NK-92 treated with Interleukin-12 subunit alpha and Interleukin-12 subunit beta, amount 100 ng/mL, for 24 hours (cell line): ENCODE results near the gene TRIP13.
A peak's percentile ranks its signal among the peaks of the same experiment; 100 is the strongest.
"Not testable (repeated sequence)": the region's sequence is repeated elsewhere in the genome, so short reads cannot be mapped to it uniquely, and the experiment has no call there.

Experiments
- DNase-seq: peaks from one replicate; lab custom pipeline; 2025; lab: John Stamatoyannopoulos, UW

TRIP13 gene

DNA sequence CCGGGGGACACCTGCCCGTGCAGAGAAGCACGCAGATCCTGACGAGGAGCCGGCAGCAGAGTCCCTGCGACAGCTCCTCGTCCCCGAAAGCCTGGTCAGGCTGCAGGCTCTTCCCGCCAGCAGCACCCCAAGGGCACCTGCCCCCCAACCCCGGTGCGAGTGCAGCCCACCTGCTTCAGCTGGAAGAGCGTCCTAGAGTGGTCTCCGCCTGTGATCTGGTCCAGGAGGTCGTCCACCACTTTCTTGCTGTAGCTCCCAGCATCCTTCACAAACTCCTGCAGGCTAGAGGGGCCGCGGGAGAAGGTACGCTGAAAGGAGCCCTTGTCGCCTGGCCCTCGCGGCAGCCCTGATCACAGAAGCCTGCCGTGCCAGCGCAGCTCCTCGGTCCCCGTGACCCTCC is 16.8 kb upstream of the TRIP13 start:
- no peak for DNase-seq

DNA sequence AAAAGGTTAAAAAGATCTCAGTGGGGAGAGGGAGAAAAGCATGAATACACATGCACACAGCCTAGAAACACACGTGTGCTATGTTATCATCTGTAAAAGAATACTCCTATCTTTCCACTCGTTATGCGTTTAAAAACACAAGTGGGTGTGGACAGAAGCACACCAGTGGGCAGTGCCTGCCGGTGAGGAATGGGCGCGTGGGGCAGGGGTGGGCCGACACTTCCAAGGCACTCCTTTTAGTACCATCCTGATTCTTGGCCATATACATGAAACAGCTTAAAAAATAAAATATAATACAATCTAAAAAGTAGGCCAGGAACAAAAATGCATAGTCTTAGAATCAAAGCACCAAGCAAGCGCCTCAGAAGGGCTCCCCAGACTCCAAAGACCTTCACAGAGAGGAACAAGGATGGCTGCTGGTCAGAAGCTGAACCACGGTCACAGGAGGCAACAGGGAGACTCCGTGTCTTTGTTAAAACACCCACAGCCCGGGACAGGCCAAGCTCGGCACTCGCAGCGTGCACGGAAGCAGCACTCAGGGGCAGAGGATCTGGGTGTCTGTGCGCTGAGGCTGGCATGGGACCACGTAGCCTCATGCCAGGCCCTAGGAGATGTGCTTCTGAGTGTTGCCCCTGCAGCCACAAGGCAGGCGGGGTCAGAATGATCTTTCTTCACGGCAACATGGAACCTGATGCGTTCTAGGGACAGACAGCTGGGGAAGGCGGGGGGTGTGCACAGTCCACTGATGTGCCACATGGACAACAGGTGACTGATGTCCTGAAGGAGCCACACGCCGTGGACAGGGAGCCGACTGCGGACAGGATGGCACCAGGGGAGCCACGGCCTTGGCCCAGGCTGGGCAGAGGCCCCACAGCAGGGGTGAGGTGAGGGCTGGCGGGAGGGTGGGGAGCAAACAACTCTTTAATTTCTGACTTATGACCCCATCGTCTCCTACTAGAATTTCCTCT is 16.0 kb upstream of the TRIP13 start:
- no peak for DNase-seq

DNA sequence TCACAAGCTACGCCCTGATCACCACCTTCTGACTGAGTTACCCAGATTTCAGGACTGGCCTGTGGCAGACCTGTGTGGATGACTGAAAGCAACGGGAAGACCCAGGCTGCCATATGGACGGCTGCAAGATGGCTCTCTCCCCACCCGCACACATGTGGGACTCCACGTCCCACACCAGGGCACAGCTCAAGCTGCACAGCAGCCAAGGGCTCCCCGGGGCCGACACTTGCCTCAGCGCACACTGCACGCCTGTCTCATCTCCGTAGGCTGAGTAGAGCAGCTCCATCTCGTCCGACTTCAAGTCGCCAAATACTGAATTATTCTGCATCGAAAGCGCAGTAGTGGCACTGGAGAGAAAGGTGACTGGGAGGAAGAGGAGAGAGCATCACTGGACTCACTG is 14.6 kb upstream of the TRIP13 start:
- DNase-seq, result no peak

DNA sequence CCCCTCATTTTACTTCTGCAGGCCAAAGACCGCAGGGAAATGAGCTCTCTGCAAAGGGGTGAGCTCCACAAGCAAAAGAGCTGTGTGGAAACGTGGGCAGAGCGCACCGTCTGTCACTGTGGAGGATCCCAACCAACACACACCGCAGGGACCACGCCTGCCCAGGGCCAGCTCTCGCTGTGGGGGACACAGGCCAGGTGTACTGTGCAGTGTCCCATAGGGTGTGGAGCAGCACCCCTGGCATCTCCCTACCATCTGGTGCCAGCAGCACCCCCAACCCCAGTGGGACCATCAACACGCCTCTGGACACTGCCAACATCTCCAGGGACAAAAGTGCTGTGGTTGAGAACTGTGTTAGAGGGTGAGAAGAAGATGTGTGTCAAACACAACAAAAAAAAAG is 14.0 kb upstream of the TRIP13 start:
- DNase-seq, result not testable (repeated sequence)

DNA sequence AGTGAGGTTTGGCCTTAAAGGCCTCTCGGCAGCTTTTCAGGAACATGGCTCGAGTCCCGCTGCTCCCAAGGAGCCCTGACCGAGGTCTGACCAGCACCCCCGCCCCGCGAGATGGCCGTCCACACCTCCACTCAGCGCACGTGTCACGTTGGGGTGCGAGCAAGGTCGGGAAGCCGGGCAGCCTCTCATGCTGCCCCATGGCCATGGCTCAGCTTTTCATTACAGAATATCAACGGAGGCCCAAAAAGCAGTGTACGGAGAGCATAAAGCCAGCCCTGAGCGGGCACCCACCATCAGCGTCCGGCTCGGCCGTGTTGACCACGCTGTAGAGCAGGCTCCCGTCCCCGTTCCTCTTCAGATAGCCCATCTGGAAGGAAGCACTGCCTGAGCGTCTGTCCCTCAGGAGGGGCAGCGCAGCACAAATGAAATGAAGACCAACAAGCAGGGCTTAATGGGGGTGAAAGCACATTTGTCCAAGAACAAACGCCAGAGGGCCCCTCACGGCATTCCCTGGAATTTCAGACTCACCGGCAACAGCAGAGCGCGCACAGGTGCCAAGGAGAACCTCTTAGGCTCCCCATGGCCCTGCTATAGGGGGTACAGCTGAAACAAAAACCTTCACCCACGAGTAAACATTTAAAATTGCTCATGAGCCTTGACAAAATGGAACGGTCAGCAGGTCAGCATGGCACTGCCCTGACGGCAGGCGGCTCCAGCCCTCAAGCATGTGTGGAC is 11.7 kb upstream of the TRIP13 start:
- no peak for DNase-seq

DNA sequence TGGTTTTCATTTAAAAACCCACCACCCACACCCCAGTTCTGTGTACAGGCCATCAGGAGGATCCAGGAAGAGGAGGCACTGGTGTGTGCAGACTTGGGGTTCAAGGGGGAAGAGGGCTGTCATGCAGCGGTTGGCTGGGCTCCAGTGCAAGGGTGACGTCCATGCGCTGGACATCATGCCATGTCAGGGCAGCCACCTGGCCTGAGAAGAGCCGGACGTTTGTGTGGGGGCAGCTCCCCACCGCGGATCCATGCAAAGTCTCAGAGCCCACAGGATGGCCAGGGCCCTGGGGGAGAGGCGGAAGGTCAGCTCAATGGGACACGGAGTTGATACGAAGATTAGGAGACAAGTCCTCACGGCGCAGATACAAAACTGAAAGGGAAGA is 11.1 kb upstream of the TRIP13 start:
- no peak for DNase-seq

DNA sequence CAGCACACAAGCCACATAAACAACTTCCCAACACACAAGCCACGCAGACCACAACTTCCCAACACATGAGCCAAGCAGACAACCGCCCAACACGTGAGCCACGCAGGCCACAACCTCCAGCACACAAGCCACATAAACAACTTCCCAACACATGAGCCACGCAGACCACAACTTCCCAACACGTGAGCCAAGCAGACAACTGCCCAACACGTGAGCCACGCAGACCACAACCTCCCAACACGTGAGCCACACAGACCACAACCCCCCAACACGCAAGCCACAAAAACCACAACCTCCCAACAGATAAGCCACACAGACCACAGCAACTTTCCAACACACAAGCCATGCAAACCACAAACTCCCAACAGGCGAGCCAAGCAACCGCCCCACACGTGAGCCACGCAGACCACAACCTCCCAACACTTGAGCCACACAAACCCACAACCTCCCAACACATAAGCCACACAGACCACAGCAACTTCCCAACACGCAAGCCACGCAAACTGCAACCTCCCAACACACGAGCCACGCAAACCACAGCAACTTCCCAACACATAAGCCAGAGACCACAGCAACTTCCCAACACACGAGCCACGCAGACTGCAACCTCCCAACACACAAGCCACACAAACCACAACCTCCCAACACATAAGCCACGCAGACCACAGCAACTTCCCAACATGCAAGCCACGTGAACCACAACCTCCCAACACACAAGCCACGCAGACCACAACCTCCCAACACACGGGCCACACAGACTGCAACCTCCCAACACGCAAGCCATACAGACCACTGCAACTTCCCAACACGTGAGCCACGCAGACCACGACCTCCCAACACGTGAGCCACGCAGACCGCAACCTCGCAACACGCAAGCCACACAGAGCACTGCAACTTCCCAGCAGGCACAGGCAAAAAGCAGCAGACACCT is 10.2 kb upstream of the TRIP13 start:
- no peak for DNase-seq

DNA sequence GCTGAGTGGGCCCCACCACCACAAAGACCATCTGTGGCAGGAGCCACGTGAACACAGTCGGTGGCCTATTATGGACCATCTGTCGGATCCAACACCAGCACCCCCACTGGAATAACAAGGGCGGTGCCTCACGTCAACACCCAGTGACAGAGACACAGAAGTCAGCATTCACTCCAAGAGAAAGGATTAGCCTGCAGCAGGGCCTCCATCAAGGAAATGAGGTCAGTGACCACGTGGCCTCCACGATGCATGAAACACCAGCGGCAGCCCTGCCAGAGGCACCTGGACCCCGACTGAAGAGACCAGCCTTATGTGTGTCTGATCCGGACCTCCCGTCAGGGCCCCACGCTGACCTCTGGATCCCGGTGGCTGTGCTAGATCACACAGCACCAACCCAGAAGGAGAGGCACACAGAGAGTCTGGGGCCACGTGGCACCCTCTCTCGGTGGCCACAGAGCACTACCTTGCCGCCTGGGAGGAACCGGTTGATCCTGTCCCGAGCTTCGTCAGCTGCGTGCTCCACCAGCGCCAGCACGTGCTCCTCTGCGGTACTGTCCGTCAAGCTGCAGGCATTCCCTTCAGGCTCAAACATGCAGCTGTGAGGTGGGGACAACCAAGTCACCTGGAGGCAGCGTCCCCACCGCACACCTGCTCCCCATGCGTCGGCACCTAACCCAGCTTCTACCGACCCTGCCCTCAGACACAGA is 9.1 kb upstream of the TRIP13 start:
- DNase-seq, result no peak

DNA sequence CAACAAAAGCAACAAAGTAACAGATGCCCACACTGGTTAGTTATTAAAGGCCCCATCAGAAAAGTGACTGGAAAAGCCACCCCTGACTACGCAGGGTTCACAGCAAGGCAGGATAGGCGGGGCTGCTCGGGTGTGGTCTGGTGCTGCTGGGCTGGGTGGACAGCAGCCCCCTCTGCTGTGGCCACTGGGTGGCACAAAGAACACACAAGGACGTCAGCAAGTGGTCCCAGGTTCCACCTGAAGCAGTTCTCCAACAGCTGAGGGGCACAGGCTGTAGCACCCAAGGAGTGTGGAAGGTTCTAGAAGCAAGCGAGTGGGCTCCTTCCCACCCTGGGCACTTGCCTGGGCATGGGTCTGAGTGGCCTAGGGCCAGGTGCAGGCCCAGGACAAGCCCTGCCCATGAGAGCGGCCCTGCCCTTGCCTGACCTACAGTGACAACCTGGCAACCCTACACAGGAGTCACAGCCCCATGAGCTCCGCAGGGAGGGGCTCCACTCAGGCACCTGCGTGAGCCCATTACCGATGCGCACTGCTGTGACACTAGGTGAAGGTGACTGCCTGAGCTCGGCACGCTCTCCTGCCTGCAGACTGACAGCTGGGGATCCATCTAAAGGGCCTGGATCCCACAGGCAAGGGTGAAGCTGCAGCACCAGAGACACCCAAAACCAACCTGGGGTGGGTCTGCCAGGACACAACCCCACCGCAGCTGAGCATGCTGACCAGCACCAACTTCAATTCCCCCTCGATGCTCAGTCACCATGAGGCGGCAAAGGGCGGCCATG is 8.1 kb upstream of the TRIP13 start:
- DNase-seq, result no peak

DNA sequence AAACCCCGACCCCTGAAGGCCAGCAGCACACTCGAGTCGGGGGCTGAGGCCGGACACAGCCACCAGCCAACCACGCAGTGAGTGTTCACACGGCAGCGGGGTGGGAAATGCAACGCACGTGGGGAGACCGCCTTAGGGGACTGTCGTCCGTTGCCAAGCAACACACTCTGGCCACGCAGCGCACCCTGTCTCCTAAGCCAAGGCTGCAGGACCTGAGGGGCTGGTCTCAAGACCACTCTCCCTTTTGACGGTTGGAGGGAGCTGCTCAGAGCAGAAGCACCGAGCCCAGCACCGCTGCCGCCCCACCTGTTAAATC is 7.6 kb upstream of the TRIP13 start:
- no peak for DNase-seq

DNA sequence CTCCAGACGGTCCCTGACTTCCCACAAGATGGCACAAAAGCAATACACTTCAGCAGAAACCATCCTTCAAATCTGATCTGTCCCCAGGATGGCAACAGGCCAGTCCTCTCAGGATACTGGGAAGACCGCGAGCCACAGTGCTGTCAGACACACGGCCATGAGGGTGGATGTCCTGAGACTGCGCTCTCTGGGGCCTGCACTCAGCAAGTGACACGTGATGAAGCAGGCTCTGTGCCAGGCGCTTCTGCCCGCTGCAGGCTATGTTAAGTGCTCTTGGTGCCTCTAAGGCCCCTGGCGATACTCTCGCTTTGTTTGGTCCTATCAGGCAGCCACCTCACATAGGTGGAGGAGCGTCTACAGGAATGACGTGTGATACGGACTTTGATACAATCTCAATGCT is 7.2 kb upstream of the TRIP13 start:
- no peak for DNase-seq

DNA sequence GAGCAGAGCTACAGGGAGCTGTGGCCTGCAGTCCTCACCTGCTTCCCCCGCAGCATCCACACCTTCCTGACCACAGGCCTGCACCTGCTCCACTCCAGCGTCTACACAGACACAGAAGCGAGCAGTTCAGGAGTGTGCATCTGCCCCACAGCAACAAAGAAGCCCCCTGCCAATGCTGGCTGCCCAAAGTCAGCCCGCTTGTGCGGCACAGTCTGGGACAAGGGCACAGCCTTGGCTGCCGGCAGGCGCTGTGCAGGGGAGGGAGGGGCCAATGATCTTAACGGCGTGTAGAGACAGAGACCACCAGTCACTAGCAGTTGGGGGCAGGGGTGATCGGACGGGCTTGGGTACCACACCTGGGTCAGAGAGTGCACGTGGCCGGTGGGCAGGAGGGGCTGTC is 6.6 kb upstream of the TRIP13 start:
- DNase-seq, result no peak

DNA sequence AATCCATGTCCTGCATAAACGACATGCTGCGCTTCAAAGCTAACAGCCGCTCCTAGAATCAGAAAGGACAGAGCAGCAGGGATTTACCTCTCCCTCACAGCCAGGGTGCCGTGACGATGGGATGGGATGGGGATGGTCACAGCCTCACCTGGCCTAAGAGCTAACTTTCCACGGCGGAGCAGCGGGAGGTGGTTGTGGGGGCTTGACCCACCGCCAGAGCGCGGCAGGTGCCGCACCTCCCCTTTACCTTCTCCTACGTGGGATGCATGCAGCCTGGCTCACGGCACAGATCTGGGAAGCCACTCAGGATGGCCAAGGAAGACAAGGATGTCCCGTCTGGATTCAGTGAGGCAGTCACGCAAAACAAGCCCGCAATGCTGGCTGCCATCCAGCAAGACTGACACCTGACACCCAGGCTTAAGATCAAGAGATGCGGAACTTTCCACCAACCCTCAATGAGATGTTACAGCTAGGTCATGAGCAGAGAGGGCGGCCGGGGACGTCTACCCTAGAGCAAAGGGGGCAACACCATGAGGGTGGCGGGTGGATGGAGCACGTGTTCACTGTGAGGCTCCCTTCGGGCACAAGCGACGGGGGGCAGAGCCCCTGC is 5.9 kb upstream of the TRIP13 start:
- DNase-seq, result no peak

DNA sequence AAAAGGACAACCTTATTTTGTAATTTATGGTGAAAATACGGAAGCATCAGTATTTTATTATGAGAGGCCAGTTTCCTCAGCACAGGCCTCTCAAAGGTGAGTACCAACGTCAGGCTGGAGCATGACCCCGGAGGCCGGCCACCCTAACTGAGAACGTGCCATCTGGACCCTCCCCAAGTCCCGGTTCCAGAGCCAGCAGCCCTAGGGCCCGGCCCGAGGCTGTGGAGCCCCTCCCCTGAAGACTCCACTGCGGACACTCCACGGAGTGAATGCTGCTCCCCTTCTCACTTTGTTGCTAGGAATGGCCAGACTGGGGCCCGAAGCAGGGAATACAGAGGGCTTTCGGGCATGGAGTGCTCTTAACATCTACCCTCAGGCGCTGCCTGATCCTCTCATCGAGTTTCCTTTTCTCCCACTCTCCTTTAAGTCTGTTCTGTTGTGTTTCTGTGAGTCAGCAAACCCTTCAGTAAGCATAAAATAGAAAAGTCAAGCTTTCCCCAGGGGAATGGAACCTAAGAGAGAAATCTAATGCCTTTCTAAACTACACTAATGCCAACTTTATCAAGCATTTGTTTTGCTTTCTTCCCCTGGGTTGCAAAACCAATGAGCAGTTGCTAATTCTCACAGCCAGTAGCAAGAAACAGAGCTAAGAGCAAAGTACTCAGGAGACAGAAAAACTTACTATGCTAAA is 4.6 kb upstream of the TRIP13 start:
- no peak for DNase-seq

DNA sequence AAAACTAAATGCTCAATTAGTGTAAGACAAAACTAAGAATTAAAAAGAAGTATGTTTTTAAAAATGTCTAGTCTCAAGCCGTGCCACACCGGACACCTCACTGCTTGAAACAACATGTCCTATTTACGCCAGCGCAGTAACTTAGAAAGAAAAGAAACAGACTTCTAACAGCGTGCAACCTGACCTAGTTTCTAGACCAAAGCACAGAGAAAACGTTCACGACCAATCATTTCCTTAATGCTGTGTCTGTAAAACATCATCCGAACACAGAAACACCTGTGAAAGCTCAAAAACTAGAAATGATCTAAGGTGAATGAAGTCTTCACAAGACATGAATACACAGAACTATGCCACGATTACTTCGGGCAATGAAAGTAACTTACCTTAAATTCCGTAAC is 4.0 kb upstream of the TRIP13 start:
- no peak for DNase-seq

DNA sequence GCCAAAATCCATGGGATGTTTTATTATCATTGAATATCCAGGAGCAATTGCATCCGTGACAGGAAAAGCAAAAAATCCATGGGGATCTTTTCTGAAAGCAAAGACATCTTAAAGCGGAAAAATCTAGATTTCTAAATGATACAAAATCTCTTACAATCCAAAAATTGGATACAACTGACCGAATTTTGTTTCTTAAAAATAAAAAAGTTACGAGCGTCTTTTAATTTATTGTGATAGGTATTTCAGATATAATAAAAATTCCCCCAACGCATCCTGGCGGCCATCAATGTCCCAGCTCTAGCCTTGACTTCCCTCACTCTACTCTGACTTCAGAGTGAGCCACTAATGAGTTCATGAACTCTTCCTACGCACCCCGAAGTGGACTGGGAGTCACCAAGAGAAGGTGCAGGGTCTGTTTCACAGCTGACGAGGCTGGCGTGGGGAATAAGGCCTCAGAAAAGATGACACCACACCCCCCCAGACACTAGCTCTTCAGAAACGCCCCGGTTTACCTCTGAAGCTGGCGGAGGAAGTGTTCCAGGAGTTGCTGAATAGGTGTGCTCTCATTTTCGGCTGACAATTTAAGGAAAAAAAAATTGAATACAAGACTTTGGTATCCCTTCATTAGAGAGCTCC is 3.5 kb upstream of the TRIP13 start:
- DNase-seq, result no peak

DNA sequence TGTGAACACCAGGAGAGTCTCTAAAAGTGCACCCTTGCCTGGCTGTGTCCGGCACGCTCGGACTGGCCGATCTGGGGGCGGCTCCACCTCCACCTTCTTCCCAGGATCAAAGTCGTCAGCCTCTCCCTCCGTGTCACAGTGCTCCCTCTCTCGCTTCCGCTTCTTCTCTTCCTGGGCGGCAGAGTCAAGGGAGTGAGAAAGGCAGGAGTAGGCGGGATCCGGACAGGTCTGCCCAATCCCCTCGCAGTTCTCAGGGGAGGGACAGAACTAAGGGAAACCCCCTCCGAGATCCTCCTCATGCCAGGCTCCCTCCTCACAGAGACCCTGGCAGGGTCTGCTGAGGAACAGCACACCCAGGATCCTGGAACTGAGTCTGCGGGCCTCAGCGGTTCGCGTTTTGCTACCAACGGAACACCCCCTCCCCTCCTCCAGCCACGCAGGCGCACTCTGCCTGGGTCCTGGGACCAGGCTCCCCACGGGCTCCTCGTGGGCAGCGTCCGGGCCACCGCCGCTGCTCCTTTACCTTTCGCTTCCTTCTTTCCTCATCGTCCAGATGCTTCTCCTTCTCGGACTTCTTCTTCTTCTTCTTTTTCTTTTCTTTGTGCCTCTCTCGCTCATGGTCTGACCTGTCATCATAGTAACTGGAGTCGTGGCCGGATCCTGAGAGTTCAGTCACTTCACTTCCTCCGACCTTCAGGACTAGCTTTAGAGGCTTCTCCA is 1.4 kb upstream of the TRIP13 start:
- DNase-seq, result no peak

DNA sequence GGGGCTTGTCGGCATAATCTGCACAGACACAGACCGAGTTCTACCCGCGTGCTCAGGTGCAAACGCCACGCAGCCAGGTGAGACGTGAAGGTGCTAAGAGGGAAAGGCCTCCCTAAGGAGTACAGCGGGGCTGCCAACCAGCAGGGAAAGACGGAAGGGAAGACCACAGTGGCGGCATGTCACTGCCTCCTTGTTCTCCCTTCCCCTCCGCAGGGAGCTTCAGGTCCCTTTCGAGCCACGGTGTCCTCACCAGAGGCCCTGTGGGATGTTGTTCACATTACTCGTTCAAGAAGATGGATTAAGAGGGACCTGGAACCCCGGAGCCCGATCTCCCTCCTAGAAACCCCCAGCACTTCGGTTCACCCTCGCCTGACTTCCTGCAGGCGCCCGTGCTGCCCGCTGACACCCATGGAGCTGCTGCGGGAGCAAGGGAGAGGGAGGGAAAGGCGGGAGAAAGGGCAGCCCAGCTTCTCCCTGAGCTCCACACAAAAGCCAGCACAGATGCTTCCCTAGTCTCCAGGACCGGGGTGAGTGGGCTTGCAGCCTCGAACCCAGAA is 769 bp upstream of the TRIP13 start:
- DNase-seq, result no peak

DNA sequence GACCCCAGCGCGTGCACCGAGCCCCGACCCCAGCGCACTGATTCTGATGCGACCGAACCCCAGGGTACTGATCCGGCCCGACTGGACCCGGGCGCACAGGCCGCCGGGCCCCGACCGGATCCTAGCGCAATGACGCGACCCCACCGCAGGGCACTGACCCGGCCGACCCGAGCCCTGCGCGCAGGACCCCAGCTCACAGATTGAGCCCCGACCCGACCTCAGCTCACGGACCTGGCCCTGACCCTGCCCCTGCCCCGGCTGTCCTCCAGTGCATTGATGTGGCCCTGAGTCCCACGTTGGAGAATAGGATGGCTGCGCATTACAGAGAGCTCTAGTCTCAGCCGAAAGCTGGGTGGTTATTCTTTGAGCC is 438 bp downstream of the TRIP13 start:
- peak; percentile 25 for DNase-seq
